HCT116 (cell line): ENCODE results near the gene PPP1R15A. TPM values are rescaled to one million over a fixed set of nuclear protein-coding genes. Genes with fewer than 3 reads are reported as not detected.

ENCODE experiments used
- ATAC-seq: fragments of 200-7000 bp; cut with Tn5 transposase; 2 replicates; pipeline ENCODE4 v1.9.1; 2020; ENCODE audit warnings: mild to moderate bottlenecking, moderate library complexity
- BruUV-seq: library from RNA; stranded (reverse); fragments of 400-500 nt; replicated peaks from 2 replicates; lab custom pipeline; 2021; lab: Mats Ljungman, UMichigan
- CTCF ChIA-PET: fragments of 300-600 bp; sonication (Branson Sonifier 250); formaldehyde crosslinking; loops from one replicate; lab custom pipeline; 2021; ENCODE audit warnings: antibody characterized with exemption; lab: Charles Lee
- POLR2A ChIA-PET: fragments of 300-600, 350-600 bp; sonication (Branson Sonifier 250); formaldehyde crosslinking; loops from one replicate; lab custom pipeline; 2021; ENCODE audit warnings: antibody characterized with exemption; lab: Charles Lee
- RAD21 ChIA-PET, 2 experiments: fragments of 300-600 bp; sonication (Branson Sonifier 250); formaldehyde crosslinking; loops; one replicate each; lab custom pipeline; 2023; ENCODE audit warnings: low total read pairs in 2 of 2; ENCODE audit not compliant: uncharacterized antibody in 2 of 2, unreplicated experiment in 2 of 2, low non-redundant PET in 1 of 2; lab: Charles Lee
- DNase-seq: peaks from one replicate; pipeline ENCODE4 v3.0.0-alpha.2; 2010; ENCODE audit warnings: low read depth, low spot score
- H2AFZ ChIP-seq: fragments of 200-600 bp; shearing (Covaris generic), sonication (generic); 2 replicates; pipeline ENCODE4 v1.6.1; 2017; ENCODE audit warnings: low read depth, mixed run types, mixed read lengths, antibody characterized with exemption, low read length; ENCODE audit not compliant: poor library complexity, severe bottlenecking
- H3K27ac ChIP-seq: 2 replicates; pipeline ENCODE4 v1.5.1; 2012; ENCODE audit warnings: low read depth, low read length
- H3K27me3 ChIP-seq: fragments of 200-600 bp; sonication (generic); 2 replicates; pipeline ENCODE4 v1.6.1; 2016; ENCODE audit warnings: mixed run types, low read length, mixed read lengths; ENCODE audit not compliant: insufficient read depth
- H3K36me3 ChIP-seq, 2 experiments: fragments of 200-500 bp in 1 of 2; fragments of 200-600 bp in 1 of 2; sonication (Bioruptor generic) in 1 of 2; sonication (generic) in 1 of 2; 2 replicates each; pipeline versions ENCODE4 v1.5.1 to v1.6.1; 2014 to 2016; ENCODE audit warnings: low read length in 2 of 2, inconsistent platforms in 1 of 2, mixed read lengths in 1 of 2, mixed run types in 1 of 2; ENCODE audit not compliant: insufficient read depth in 2 of 2, control insufficient read depth in 1 of 2
- H3K4me1 ChIP-seq, 2 experiments: fragments of 200-600 bp in 1 of 2; sonication (generic) in 1 of 2; 2 replicates each; pipeline versions ENCODE4 v1.5.1 to v1.6.1; 2012 to 2017; ENCODE audit warnings: low read length in 2 of 2, inconsistent platforms in 1 of 2, mild to moderate bottlenecking in 1 of 2, mixed read lengths in 1 of 2, mixed run types in 1 of 2, moderate library complexity in 1 of 2; ENCODE audit not compliant: insufficient read depth in 2 of 2, control insufficient read depth in 1 of 2
- H3K4me2 ChIP-seq: fragments of 200-600 bp; sonication (generic); 2 replicates; pipeline ENCODE4 v1.6.1; 2017; ENCODE audit warnings: mixed run types, low read length, mixed read lengths
- H3K4me3 ChIP-seq, 2 experiments: fragments of 200-600 bp in 1 of 2; sonication (generic) in 1 of 2; replicated peaks in 1 of 2; 2 replicates each; pipeline ENCODE4 v1.5.1; 2011 to 2016; ENCODE audit warnings: low read length in 2 of 2, control low read depth in 1 of 2, low read depth in 1 of 2, mild to moderate bottlenecking in 1 of 2, mixed read lengths in 1 of 2, mixed run types in 1 of 2
- H3K79me2 ChIP-seq: fragments of 200-600 bp; sonication (generic); 2 replicates; pipeline ENCODE4 v1.6.1; 2017; ENCODE audit warnings: mild to moderate bottlenecking, mixed run types, low read length, moderate library complexity, mixed read lengths; ENCODE audit not compliant: insufficient read depth
- H3K9ac ChIP-seq: fragments of 200-600 bp; sonication (generic); 2 replicates; pipeline ENCODE4 v1.6.1; 2016; ENCODE audit warnings: low read length, mixed read lengths
- H3K9me2 ChIP-seq: fragments of 200-600 bp; sonication (generic), shearing (Covaris generic); 2 replicates; pipeline ENCODE4 v1.6.1; 2017; ENCODE audit warnings: mixed run types, mild to moderate bottlenecking, moderate library complexity; ENCODE audit not compliant: insufficient read depth
- H3K9me3 ChIP-seq, 2 experiments: fragments of 200-500 bp in 1 of 2; fragments of 200-600 bp in 1 of 2; sonication (Bioruptor generic) in 1 of 2; sonication (generic) in 1 of 2; 2 replicates each; pipeline ENCODE4 v1.6.1; 2014 to 2017; ENCODE audit warnings: low read length in 2 of 2, mixed read lengths in 2 of 2, inconsistent platforms in 1 of 2, low read depth in 1 of 2, mild to moderate bottlenecking in 1 of 2, mixed run types in 1 of 2, moderate library complexity in 1 of 2; ENCODE audit not compliant: control insufficient read depth in 1 of 2, insufficient read depth in 1 of 2
- H4K20me1 ChIP-seq: fragments of 200-600 bp; sonication (generic), shearing (Covaris generic); 2 replicates; pipeline ENCODE4 v1.6.1; 2017; ENCODE audit warnings: mixed run types, mild to moderate bottlenecking, moderate library complexity; ENCODE audit not compliant: insufficient read depth
- CEBPB ChIP-seq: IDR thresholded peaks from 2 replicates; pipeline ENCODE4 v1.6.1; 2012; ENCODE audit warnings: low read depth
- EGR1 ChIP-seq: IDR thresholded peaks from 2 replicates; pipeline ENCODE4 v1.6.1; 2012; ENCODE audit warnings: low read depth
- ELF1 ChIP-seq: IDR thresholded peaks from 2 replicates; pipeline ENCODE4 v1.6.1; 2012; ENCODE audit warnings: low read depth, borderline replicate concordance
- EZH2 ChIP-seq: fragments of 200-600 bp; sonication (generic); IDR thresholded peaks from 2 replicates; pipeline ENCODE4 v1.6.1; 2017; ENCODE audit warnings: antibody characterized with exemption, mixed run types
- JUND ChIP-seq: IDR thresholded peaks from 2 replicates; pipeline ENCODE4 v1.6.1; 2012
- POLR2A ChIP-seq: IDR thresholded peaks from 2 replicates; pipeline ENCODE4 v1.7.0; 2011; ENCODE audit warnings: borderline replicate concordance; ENCODE audit not compliant: insufficient read depth, insufficient read length; ENCODE audit errors: extremely low read depth
- RAD21 ChIP-seq: IDR thresholded peaks from 2 replicates; pipeline ENCODE4 v1.6.1; 2012; ENCODE audit warnings: low read depth, mild to moderate bottlenecking
- SIN3A ChIP-seq: IDR thresholded peaks from 2 replicates; pipeline ENCODE4 v1.6.1; 2012; ENCODE audit warnings: low read depth
- TCF7L2 ChIP-seq: IDR thresholded peaks from 2 replicates; pipeline ENCODE4 v1.7.0; 2011; ENCODE audit warnings: borderline replicate concordance, inconsistent platforms; ENCODE audit not compliant: insufficient read depth, insufficient read length; ENCODE audit errors: extremely low read depth
- ZNF274 ChIP-seq: fragments of 200-500 bp; sonication (Bioruptor generic); IDR thresholded peaks from 2 replicates; pipeline ENCODE4 v1.6.1; 2014; ENCODE audit warnings: mild to moderate bottlenecking, low read depth, low read length, inconsistent platforms
- intact Hi-C: fragments of 100-400 bp; cut with micrococcal nuclease; formaldehyde crosslinking; loops from 2 replicates; pipeline ENCODE4 v1.10.0; 2022
- total RNA-seq: library from RNA; stranded (reverse); gene quantifications from one replicate; pipeline ENCODE4 v1.2.1, GENCODE V29; 2021; ENCODE audit not compliant: unreplicated experiment
- TF ChIP-seq, protein P1 (sequence below): IDR thresholded peaks from 2 replicates; pipeline ENCODE4 v1.6.1; 2012
- TF ChIP-seq, protein P2 (sequence below): IDR thresholded peaks from 2 replicates; pipeline ENCODE4 v1.6.1; 2012; ENCODE audit warnings: low read depth
- TF ChIP-seq, protein P3 (sequence below): IDR thresholded peaks from 2 replicates; pipeline ENCODE4 v1.6.1; 2011; ENCODE audit warnings: mild to moderate bottlenecking, low read length, moderate library complexity; ENCODE audit not compliant: insufficient replicate concordance; ENCODE audit errors: extremely low read depth
- TF ChIP-seq, protein P4 (sequence below): IDR thresholded peaks from 2 replicates; pipeline ENCODE4 v1.6.1; 2012

The PPP1R15A gene
- total RNA-seq, 1 experiment from 2014 or later: 50.3 TPM

DNA sequence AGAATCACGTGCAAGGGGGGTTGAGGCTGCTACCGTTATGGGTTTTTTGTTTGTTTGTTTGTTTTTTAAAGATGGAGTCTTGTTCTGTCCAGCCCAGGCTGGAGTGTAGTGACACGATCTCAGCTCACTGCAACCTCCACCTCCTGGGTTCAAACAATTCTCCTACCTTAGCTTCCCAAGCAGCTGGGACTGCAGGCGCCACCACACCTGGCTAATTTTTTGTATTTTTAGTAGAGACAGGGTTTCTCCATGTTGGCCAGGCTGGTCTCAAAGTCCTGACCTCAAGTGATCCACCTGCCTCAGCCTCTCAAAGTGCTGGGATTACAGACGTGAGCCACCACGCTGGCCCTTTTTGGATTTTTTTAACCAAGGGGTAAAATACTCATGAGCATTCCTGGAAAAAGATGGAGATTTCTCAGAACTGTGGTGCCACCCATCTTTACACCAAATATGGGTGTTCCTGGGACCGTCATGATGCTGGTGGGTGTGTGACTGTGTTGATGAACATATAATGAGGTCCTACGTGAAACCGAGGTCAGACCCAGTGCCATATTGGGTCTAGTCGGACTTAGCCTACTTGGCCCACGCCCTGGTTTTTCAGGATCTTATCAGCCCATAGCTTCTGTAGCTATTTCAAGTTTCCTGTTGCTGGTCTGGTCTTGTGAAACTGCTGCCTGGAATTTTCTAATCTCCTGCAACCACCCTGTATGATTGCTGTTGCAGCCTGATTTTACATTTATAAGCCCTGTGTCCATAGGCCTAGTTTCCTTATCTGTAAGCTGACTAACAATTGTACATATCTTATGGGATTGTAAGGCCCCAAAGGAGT, 6.2 kb downstream of the PPP1R15A start:
- ATAC-seq (no peak), DNase-seq (no peak)
- Histone ChIP-seq H3K79me2 (peaks cover 30% of the 10 kb centered on the region), H3K4me1 (peaks cover 32 to 33% of the 10 kb centered on the region in 2 experiments), H2AFZ (no peak overlapping the region), H3K27ac (no peak overlapping the region), H3K36me3 (peaks cover 13 to 22% of the 10 kb centered on the region in 2 experiments), H3K9me2 (no peaks in the 10 kb centered on the region), H3K9ac (no peak overlapping the region), H3K4me3 (no peak overlapping the region), H3K4me2 (no peak overlapping the region), H3K27me3 (no peaks in the 10 kb centered on the region), H3K9me3 (no peaks in the 10 kb centered on the region), H4K20me1 (peaks cover 12% of the 10 kb centered on the region; the same call in 1 of the 2 replicates)
- ChIA-PET CTCF (no interaction called here), POLR2A (interaction anchor here (0.6 to 2.3 kb wide), 5 partner anchors 10 to 516 kb away, joined by 3 to 6 read pairs (median 3); partner anchors contain the start of gene NUCB1), RAD21 (no interaction called here)
- TF ChIP-seq ZNF274: no peak
- TF ChIP-seq JUND: no peak
- TF ChIP-seq, protein P1, sequence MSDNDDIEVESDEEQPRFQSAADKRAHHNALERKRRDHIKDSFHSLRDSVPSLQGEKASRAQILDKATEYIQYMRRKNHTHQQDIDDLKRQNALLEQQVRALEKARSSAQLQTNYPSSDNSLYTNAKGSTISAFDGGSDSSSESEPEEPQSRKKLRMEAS: no peak
- no peak for TF ChIP-seq EZH2
- no peak for TF ChIP-seq RAD21
- no peak for TF ChIP-seq ELF1
- no peak for TF ChIP-seq CEBPB
- no peak for TF ChIP-seq POLR2A
- TF ChIP-seq TCF7L2: no peak
- no peak for TF ChIP-seq SIN3A
- TF ChIP-seq, protein P2, sequence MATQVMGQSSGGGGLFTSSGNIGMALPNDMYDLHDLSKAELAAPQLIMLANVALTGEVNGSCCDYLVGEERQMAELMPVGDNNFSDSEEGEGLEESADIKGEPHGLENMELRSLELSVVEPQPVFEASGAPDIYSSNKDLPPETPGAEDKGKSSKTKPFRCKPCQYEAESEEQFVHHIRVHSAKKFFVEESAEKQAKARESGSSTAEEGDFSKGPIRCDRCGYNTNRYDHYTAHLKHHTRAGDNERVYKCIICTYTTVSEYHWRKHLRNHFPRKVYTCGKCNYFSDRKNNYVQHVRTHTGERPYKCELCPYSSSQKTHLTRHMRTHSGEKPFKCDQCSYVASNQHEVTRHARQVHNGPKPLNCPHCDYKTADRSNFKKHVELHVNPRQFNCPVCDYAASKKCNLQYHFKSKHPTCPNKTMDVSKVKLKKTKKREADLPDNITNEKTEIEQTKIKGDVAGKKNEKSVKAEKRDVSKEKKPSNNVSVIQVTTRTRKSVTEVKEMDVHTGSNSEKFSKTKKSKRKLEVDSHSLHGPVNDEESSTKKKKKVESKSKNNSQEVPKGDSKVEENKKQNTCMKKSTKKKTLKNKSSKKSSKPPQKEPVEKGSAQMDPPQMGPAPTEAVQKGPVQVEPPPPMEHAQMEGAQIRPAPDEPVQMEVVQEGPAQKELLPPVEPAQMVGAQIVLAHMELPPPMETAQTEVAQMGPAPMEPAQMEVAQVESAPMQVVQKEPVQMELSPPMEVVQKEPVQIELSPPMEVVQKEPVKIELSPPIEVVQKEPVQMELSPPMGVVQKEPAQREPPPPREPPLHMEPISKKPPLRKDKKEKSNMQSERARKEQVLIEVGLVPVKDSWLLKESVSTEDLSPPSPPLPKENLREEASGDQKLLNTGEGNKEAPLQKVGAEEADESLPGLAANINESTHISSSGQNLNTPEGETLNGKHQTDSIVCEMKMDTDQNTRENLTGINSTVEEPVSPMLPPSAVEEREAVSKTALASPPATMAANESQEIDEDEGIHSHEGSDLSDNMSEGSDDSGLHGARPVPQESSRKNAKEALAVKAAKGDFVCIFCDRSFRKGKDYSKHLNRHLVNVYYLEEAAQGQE: no peak
- TF ChIP-seq, protein P3, sequence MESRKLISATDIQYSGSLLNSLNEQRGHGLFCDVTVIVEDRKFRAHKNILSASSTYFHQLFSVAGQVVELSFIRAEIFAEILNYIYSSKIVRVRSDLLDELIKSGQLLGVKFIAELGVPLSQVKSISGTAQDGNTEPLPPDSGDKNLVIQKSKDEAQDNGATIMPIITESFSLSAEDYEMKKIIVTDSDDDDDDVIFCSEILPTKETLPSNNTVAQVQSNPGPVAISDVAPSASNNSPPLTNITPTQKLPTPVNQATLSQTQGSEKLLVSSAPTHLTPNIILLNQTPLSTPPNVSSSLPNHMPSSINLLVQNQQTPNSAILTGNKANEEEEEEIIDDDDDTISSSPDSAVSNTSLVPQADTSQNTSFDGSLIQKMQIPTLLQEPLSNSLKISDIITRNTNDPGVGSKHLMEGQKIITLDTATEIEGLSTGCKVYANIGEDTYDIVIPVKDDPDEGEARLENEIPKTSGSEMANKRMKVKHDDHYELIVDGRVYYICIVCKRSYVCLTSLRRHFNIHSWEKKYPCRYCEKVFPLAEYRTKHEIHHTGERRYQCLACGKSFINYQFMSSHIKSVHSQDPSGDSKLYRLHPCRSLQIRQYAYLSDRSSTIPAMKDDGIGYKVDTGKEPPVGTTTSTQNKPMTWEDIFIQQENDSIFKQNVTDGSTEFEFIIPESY: no peak
- no peak for TF ChIP-seq EGR1
- TF ChIP-seq, protein P4, sequence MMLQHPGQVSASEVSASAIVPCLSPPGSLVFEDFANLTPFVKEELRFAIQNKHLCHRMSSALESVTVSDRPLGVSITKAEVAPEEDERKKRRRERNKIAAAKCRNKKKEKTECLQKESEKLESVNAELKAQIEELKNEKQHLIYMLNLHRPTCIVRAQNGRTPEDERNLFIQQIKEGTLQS: no peak
- no TSS peak for BruUV-seq
- intact Hi-C loops: no loop called here
